ENCODE measurements around the gene PARVA. TPM values are rescaled to one million over a fixed set of nuclear protein-coding genes. Genes with fewer than 3 reads are reported as not detected.

PARVA gene
- total and polyA plus RNA-seq, 2 donors (not counting 1 experiment from before 2014, with no cell fraction given), result 27.7 to 195 TPM

- Histone ChIP-seq H3K4me3 (replicated peaks in 1 of 4; ENCODE audit: control extremely low read depth in 1 of 4, insufficient read depth in 1 of 4, low read depth in 3 of 4, low read length in 4 of 4) (no peak overlapping the region), H3K27me3 (ENCODE audit: control insufficient read depth, insufficient read depth, low read length) (no peaks in the 10 kb centered on the region), H4K20me1 (ENCODE audit: control insufficient read depth, extremely low read depth, insufficient read depth, low read length) (no peaks in the 10 kb centered on the region), H3K9ac (ENCODE audit: insufficient read depth, low read length) (no peak overlapping the region), H3K36me3 (ENCODE audit: control insufficient read depth, insufficient read depth, low read length) (no peaks in the 10 kb centered on the region), H3K27ac (ENCODE audit: insufficient read depth, low read length) (no peak overlapping the region), H2AFZ (ENCODE audit: low read length) (no peak overlapping the region), H3K9me3 (ENCODE audit: control insufficient read depth, insufficient read depth, low read depth, low read length) (no peaks in the 10 kb centered on the region), H3K4me2 (ENCODE audit: extremely low read depth, insufficient read depth, low read length) (no peak overlapping the region), H3K79me2 (ENCODE audit: control insufficient read depth, insufficient read depth, low read length) (peaks cover 15% of the 10 kb centered on the region), H3K4me1 (ENCODE audit: control insufficient read depth, extremely low read depth, insufficient read depth, low read length) (peaks cover 7% of the 10 kb centered on the region)
- no peak for DNase-seq (ENCODE audit: low read depth in 2 of 2)
- TF ChIP-seq, protein P1, sequence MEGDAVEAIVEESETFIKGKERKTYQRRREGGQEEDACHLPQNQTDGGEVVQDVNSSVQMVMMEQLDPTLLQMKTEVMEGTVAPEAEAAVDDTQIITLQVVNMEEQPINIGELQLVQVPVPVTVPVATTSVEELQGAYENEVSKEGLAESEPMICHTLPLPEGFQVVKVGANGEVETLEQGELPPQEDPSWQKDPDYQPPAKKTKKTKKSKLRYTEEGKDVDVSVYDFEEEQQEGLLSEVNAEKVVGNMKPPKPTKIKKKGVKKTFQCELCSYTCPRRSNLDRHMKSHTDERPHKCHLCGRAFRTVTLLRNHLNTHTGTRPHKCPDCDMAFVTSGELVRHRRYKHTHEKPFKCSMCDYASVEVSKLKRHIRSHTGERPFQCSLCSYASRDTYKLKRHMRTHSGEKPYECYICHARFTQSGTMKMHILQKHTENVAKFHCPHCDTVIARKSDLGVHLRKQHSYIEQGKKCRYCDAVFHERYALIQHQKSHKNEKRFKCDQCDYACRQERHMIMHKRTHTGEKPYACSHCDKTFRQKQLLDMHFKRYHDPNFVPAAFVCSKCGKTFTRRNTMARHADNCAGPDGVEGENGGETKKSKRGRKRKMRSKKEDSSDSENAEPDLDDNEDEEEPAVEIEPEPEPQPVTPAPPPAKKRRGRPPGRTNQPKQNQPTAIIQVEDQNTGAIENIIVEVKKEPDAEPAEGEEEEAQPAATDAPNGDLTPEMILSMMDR (conservative IDR thresholded peaks at IDR 0.05 in 1 of 2, IDR thresholded peaks at IDR 0.05 in 1 of 2; ENCODE audit: low read depth in 1 of 2, low read length in 2 of 2), result no peak
- TF ChIP-seq EZH2 (IDR thresholded peaks at IDR 0.05; ENCODE audit: low read length, missing control alignments), result no peak
Measured at GRCh38 chr11:12464303-12464702, 86.9 kb downstream of the PARVA start.

DNA sequence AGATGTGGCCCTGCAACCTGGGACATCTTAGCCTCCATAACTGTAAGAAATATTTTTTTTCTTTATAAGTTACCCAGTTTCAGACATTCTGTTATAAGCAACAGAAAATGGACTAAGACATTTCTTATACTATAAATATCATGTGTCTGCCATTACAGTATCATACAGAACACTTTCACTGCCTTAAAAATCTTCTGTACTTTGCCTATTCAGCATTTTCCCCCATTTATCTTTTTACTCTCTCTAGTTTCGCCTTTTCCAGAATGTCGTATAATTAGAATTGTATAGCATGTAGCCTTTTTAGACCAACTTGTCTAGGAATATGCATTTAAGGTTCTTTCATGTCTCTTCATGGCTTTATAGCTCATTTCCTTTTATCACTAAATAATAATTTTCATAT, 88.0 kb downstream of the PARVA start:
- Histone ChIP-seq H3K9ac (ENCODE audit: insufficient read depth, low read length) (no peak overlapping the region), H3K36me3 (ENCODE audit: control insufficient read depth, insufficient read depth, low read length) (no peaks in the 10 kb centered on the region), H3K79me2 (ENCODE audit: control insufficient read depth, insufficient read depth, low read length) (peaks cover 21% of the 10 kb centered on the region), H3K27me3 (ENCODE audit: control insufficient read depth, insufficient read depth, low read length) (no peaks in the 10 kb centered on the region), H3K9me3 (ENCODE audit: control insufficient read depth, insufficient read depth, low read depth, low read length) (no peaks in the 10 kb centered on the region), H3K27ac (ENCODE audit: insufficient read depth, low read length) (no peak overlapping the region), H4K20me1 (ENCODE audit: control insufficient read depth, extremely low read depth, insufficient read depth, low read length) (no peaks in the 10 kb centered on the region), H3K4me1 (ENCODE audit: control insufficient read depth, extremely low read depth, insufficient read depth, low read length) (peaks cover 8% of the 10 kb centered on the region), H3K4me3 (replicated peaks in 1 of 4; ENCODE audit: control extremely low read depth in 1 of 4, insufficient read depth in 1 of 4, low read depth in 3 of 4, low read length in 4 of 4) (no peak overlapping the region), H3K4me2 (ENCODE audit: extremely low read depth, insufficient read depth, low read length) (no peak overlapping the region), H2AFZ (ENCODE audit: low read length) (no peak overlapping the region)
- no peak for DNase-seq (ENCODE audit: low read depth in 2 of 2)
- no peak for TF ChIP-seq EZH2 (IDR thresholded peaks at IDR 0.05; ENCODE audit: low read length, missing control alignments)
- TF ChIP-seq, protein P1 (conservative IDR thresholded peaks at IDR 0.05 in 1 of 2, IDR thresholded peaks at IDR 0.05 in 1 of 2; ENCODE audit: low read depth in 1 of 2, low read length in 2 of 2), result no peak

GRCh38 chr11:12467610-12468009, 90.2 kb downstream of the PARVA start:
- Histone ChIP-seq H3K79me2 (ENCODE audit: control insufficient read depth, insufficient read depth, low read length) (peaks cover 38% of the 10 kb centered on the region), H2AFZ (ENCODE audit: low read length) (no peak overlapping the region), H3K9ac (ENCODE audit: insufficient read depth, low read length) (no peak overlapping the region), H3K4me2 (ENCODE audit: extremely low read depth, insufficient read depth, low read length) (no peak overlapping the region), H4K20me1 (ENCODE audit: control insufficient read depth, extremely low read depth, insufficient read depth, low read length) (no peaks in the 10 kb centered on the region), H3K4me1 (ENCODE audit: control insufficient read depth, extremely low read depth, insufficient read depth, low read length) (peaks cover 8% of the 10 kb centered on the region), H3K9me3 (ENCODE audit: control insufficient read depth, insufficient read depth, low read depth, low read length) (no peaks in the 10 kb centered on the region), H3K27ac (ENCODE audit: insufficient read depth, low read length) (no peak overlapping the region), H3K27me3 (ENCODE audit: control insufficient read depth, insufficient read depth, low read length) (no peaks in the 10 kb centered on the region), H3K4me3 (replicated peaks in 1 of 4; ENCODE audit: control extremely low read depth in 1 of 4, insufficient read depth in 1 of 4, low read depth in 3 of 4, low read length in 4 of 4) (no peak overlapping the region), H3K36me3 (ENCODE audit: control insufficient read depth, insufficient read depth, low read length) (no peaks in the 10 kb centered on the region)
- no peak for DNase-seq (ENCODE audit: low read depth in 2 of 2)
- TF ChIP-seq, protein P1 (conservative IDR thresholded peaks at IDR 0.05 in 1 of 2, IDR thresholded peaks at IDR 0.05 in 1 of 2; ENCODE audit: low read depth in 1 of 2, low read length in 2 of 2), result no peak
- no peak for TF ChIP-seq EZH2 (IDR thresholded peaks at IDR 0.05; ENCODE audit: low read length, missing control alignments)
